Chondrocyte (in vitro differentiated cells): Measurements from ENCODE around the gene TCERG1L. TPM values are rescaled to one million over a fixed set of nuclear protein-coding genes. Genes with fewer than 3 reads are reported as not detected.

Experiments used
- DNase-seq: peaks from one replicate; pipeline ENCODE4 v3.0.0; 2021; ENCODE audit warnings: mixed read lengths, low spot score
- H3K27ac Mint-ChIP-seq: one replicate; pipeline ENCODE4 v1.8.0; 2021; ENCODE audit warnings: mild to moderate bottlenecking, moderate library complexity, mixed read lengths; ENCODE audit not compliant: unreplicated experiment
- H3K27me3 Mint-ChIP-seq: 2 replicates; pipeline ENCODE4 v1.8.0; 2021; ENCODE audit warnings: low read depth, mixed read lengths
- H3K36me3 Mint-ChIP-seq: 2 replicates; pipeline ENCODE4 v1.8.0; 2021; ENCODE audit warnings: low read depth, mixed read lengths
- H3K4me1 Mint-ChIP-seq: 2 replicates; pipeline ENCODE4 v1.8.0; 2021; ENCODE audit warnings: low read depth, mild to moderate bottlenecking, mixed read lengths
- H3K4me3 Mint-ChIP-seq: one replicate; pipeline ENCODE4 v1.8.0; 2021; ENCODE audit warnings: mild to moderate bottlenecking, moderate library complexity, mixed read lengths; ENCODE audit not compliant: unreplicated experiment
- H3K9me3 Mint-ChIP-seq: 2 replicates; pipeline ENCODE4 v1.8.0; 2021; ENCODE audit warnings: low read depth, mixed read lengths
- total RNA-seq: library from RNA; stranded (reverse); gene quantifications from 3 replicates; pipeline ENCODE4 v1.2.1, GENCODE V29; 2021
- TF ChIP-seq, protein P1 (sequence below): fragments of 200-600 bp; sonication (generic); IDR thresholded peaks from 2 replicates; pipeline ENCODE4 v1.5.0; 2021; ENCODE audit warnings: antibody characterized with exemption, mild to moderate bottlenecking, moderate library complexity

Gene TCERG1L
- total RNA-seq, 1 donor from 2014 or later: not detected

DNA sequence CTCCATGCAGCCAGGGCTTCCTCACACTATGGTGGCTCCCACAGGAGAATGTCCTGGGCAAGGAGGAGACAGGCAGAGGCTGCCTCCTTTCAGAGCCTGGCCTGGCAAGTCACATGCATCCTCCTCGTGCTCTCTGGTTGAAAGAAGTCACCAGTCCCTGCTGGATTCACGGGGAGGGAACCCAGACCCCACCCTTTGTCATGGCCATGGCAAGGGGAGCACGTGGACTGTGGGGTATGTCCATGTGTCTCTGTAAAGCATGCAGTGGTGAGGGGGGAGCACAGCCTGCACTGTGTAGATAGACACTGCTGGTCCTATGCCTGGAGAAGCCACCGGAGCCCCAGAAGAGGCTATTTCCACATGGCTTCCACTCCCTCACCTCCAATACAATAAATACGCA, 225.0 kb downstream of the TCERG1L start:
- no peak overlapping the region for H3K27ac Mint-ChIP-seq
- TF ChIP-seq, protein P1, sequence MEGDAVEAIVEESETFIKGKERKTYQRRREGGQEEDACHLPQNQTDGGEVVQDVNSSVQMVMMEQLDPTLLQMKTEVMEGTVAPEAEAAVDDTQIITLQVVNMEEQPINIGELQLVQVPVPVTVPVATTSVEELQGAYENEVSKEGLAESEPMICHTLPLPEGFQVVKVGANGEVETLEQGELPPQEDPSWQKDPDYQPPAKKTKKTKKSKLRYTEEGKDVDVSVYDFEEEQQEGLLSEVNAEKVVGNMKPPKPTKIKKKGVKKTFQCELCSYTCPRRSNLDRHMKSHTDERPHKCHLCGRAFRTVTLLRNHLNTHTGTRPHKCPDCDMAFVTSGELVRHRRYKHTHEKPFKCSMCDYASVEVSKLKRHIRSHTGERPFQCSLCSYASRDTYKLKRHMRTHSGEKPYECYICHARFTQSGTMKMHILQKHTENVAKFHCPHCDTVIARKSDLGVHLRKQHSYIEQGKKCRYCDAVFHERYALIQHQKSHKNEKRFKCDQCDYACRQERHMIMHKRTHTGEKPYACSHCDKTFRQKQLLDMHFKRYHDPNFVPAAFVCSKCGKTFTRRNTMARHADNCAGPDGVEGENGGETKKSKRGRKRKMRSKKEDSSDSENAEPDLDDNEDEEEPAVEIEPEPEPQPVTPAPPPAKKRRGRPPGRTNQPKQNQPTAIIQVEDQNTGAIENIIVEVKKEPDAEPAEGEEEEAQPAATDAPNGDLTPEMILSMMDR: no peak
- no peaks in the 10 kb centered on the region for H3K4me1 Mint-ChIP-seq
- no peaks in the 10 kb centered on the region for H3K27me3 Mint-ChIP-seq
- H3K4me3 Mint-ChIP-seq: no peak overlapping the region
- DNase-seq: no peak
- H3K36me3 Mint-ChIP-seq: peaks cover 1% of the 10 kb centered on the region
- H3K9me3 Mint-ChIP-seq: peaks cover 33% of the 10 kb centered on the region

DNA sequence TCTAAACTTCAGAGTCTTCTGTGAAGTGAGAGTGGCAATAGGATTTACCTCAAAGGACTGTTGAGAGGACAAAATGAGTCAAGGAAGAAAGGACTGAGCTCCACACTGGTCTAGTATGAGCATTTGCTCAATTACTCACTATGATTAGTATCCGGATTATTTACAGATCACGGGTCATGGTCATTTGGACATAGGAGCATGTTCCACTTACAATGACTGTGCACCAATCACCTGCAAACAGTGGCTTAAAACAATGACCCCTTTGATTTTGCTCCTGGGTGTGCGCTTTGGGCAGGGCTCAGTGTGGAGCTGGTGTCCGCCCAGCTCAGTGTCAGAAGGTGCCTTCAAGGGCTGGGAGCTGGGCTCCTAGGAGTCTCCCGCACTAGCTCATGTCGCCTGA, 225.4 kb downstream of the TCERG1L start:
- no peaks in the 10 kb centered on the region for H3K27me3 Mint-ChIP-seq
- peaks cover 1% of the 10 kb centered on the region for H3K36me3 Mint-ChIP-seq
- H3K9me3 Mint-ChIP-seq: peaks cover 32% of the 10 kb centered on the region
- no peak overlapping the region for H3K4me3 Mint-ChIP-seq
- no peak overlapping the region for H3K27ac Mint-ChIP-seq
- no peak for DNase-seq
- H3K4me1 Mint-ChIP-seq: no peaks in the 10 kb centered on the region
- TF ChIP-seq, protein P1: no peak

DNA sequence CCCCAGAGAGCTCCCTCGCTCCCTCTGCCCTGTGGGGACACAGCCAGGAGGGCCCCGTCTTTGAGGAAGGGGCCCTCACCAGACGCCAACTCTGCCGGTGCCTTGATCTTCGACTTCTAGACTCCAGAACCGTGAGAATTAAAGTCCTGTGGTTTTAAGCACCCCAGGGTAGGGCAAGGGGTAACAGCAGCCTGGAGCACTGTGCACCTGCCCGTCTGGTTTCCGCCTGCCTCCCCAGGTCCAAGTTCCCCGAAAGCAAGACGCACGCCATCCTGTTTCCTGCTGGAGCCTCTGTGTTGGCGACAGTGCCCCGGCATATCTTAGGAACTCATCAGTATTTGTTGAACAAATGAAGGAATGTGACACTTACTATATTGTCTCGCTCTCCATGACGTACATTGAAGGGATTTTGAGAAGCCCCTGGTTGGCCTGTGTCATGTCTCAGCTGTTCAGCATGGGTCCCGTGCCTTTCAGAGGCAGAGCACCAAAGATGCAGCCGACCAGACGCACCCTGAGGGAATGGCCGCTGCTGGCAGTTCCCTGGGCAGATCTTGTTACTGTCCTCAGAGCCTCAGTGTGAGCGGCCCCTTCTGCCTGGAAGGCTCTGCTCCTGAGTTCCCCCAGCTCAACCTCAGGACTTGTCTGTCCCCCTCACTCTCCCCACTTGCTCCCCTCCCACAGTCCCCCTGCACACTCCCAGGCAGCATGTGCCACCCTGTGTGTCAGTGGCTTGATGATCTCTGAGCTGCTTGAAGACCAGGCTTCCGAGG, 226.2 kb downstream of the TCERG1L start:
- Mint-ChIP-seq H3K4me1 (no peaks in the 10 kb centered on the region), H3K9me3 (peaks cover 31% of the 10 kb centered on the region), H3K4me3 (no peak overlapping the region), H3K27me3 (no peaks in the 10 kb centered on the region), H3K27ac (no peak overlapping the region), H3K36me3 (peaks cover 1% of the 10 kb centered on the region)
- TF ChIP-seq, protein P1: no peak
- no peak for DNase-seq

DNA sequence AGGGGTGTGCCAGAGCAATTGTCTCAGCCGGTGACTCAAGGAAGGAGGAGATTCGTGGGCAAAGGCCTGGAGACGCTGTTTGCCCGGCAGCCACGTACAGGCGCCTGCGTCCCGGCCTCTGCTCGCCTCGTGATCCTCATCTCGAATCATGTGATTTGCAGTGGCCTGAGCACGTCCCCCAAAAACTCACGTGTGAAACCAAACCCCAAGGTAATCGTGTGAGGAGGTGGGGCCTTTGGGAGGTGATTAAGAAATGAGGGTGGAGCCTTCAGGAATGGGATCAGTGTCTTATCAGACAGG, 226.8 kb downstream of the TCERG1L start:
- peaks cover 1% of the 10 kb centered on the region for H3K36me3 Mint-ChIP-seq
- no peak overlapping the region for H3K27ac Mint-ChIP-seq
- no peak overlapping the region for H3K4me3 Mint-ChIP-seq
- no peak for DNase-seq
- TF ChIP-seq, protein P1: no peak
- peaks cover 36% of the 10 kb centered on the region for H3K9me3 Mint-ChIP-seq
- H3K27me3 Mint-ChIP-seq: no peaks in the 10 kb centered on the region
- no peaks in the 10 kb centered on the region for H3K4me1 Mint-ChIP-seq

DNA sequence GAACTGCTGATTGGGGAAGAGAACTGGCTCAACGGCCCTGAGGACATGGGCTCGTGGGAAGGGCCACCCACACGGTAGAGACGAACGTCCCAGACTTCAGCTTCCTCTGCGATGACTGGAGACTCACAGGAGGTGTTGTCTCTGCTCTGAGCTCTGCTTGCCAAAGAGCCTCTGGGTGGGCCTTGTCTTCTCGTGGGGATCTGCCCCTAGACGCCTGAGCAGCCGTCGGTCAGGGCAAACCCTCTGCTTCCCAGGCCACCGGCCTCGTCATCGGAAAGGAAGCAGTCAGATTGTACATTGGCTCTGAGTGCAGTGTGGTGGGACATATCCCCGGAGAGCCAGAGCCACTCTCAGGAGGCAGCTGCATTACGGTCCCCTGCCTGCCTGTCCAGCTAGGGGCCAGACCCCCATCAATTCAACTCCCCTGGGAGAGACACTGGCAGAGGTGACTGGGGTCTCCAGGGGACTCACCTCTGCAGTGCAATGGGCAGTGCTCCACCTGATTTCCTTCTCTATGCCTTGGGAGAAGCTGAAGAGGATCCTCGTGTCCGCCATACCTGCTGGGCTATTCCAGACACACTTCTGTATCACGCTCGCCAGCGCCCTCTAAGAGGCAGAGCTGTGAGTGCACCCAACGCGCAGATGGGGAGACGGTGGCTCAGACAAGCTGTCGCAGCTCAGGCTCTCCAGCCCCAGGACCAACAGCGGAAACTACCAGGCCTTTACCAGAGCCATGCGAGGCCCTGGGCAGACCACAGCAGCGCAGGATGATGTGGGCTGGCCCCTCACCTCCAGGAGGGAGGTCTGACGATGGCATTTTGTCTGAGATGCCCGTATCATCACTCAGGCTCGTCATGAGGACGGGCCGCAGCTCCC, 227.4 kb downstream of the TCERG1L start:
- DNase-seq: no peak
- no peak overlapping the region for H3K4me3 Mint-ChIP-seq
- H3K4me1 Mint-ChIP-seq: no peaks in the 10 kb centered on the region
- TF ChIP-seq, protein P1: no peak
- H3K9me3 Mint-ChIP-seq: peaks cover 35% of the 10 kb centered on the region
- H3K36me3 Mint-ChIP-seq: peaks cover 1% of the 10 kb centered on the region
- no peaks in the 10 kb centered on the region for H3K27me3 Mint-ChIP-seq
- H3K27ac Mint-ChIP-seq: no peak overlapping the region
